ENCODE results near the gene CEACAM19.
A peak's percentile ranks its signal among the peaks of the same experiment; 100 is the strongest.

CEACAM19 gene

GRCh38 chr19:44684892-44685863 is 13.9 kb downstream of the CEACAM19 start:
- no peak for DNase-seq (ENCODE audit: low read depth in 1 of 2, low spot score in 1 of 2)
- TF ChIP-seq JUND (IDR thresholded peaks at IDR 0.05; ENCODE audit: low read depth), result no peak
- in situ Hi-C loops (cut with HindIII; ENCODE audit: low pct_unique_long_range_greater_than_20kb, low sequenced_read_pairs), result no loop called here

- TF ChIP-seq JUND (IDR thresholded peaks at IDR 0.05; ENCODE audit: low read depth), result no peak
- no peak for DNase-seq (ENCODE audit: low read depth in 1 of 2, low spot score in 1 of 2)
- in situ Hi-C loops (cut with HindIII; ENCODE audit: low pct_unique_long_range_greater_than_20kb, low sequenced_read_pairs), result no loop called here
Observed at GRCh38 chr19:44685877-44686276, 14.6 kb downstream of the CEACAM19 start.

GRCh38 chr19:44686896-44687295 is 15.6 kb downstream of the CEACAM19 start:
- in situ Hi-C loops (cut with HindIII; ENCODE audit: low pct_unique_long_range_greater_than_20kb, low sequenced_read_pairs), result no loop called here
- TF ChIP-seq JUND (IDR thresholded peaks at IDR 0.05; ENCODE audit: low read depth), result no peak
- DNase-seq (ENCODE audit: low read depth in 1 of 2, low spot score in 1 of 2), result no peak

GRCh38 chr19:44687888-44688287 is 16.6 kb downstream of the CEACAM19 start:
- no peak for DNase-seq (ENCODE audit: low read depth in 1 of 2, low spot score in 1 of 2)
- in situ Hi-C loops (cut with HindIII; ENCODE audit: low pct_unique_long_range_greater_than_20kb, low sequenced_read_pairs), result no loop called here

GRCh38 chr19:44689290-44690130 is 18.2 kb downstream of the CEACAM19 start:
- in situ Hi-C loops (cut with HindIII; ENCODE audit: low pct_unique_long_range_greater_than_20kb, low sequenced_read_pairs), result no loop called here
- peak in 1 of 2 experiments; percentile 68 for DNase-seq (ENCODE audit: low read depth in 1 of 2, low spot score in 1 of 2)

More at GRCh38 chr19:44687888-44688287, 16.6 kb downstream of the CEACAM19 start:
- no peak for TF ChIP-seq JUND (IDR thresholded peaks at IDR 0.05; ENCODE audit: low read depth)

GRCh38 chr19:44690131-44690440 is 18.8 kb downstream of the CEACAM19 start:
- in situ Hi-C loops (cut with HindIII; ENCODE audit: low pct_unique_long_range_greater_than_20kb, low sequenced_read_pairs), result no loop called here
- no peak for DNase-seq (ENCODE audit: low read depth in 1 of 2, low spot score in 1 of 2)
- no peak for TF ChIP-seq JUND (IDR thresholded peaks at IDR 0.05; ENCODE audit: low read depth)

More at GRCh38 chr19:44689290-44690130, 18.2 kb downstream of the CEACAM19 start:
- TF ChIP-seq JUND (IDR thresholded peaks at IDR 0.05; ENCODE audit: low read depth), result no peak

GRCh38 chr19:44692379-44692721 is 21.1 kb downstream of the CEACAM19 start:
- TF ChIP-seq JUND (IDR thresholded peaks at IDR 0.05; ENCODE audit: low read depth), result no peak
- in situ Hi-C loops (cut with HindIII; ENCODE audit: low pct_unique_long_range_greater_than_20kb, low sequenced_read_pairs), result no loop called here
- DNase-seq (ENCODE audit: low read depth in 1 of 2, low spot score in 1 of 2), result no peak

GRCh38 chr19:44694184-44694579 is 22.9 kb downstream of the CEACAM19 start:
- no peak for TF ChIP-seq JUND (IDR thresholded peaks at IDR 0.05; ENCODE audit: low read depth)
- in situ Hi-C loops (cut with HindIII; ENCODE audit: low pct_unique_long_range_greater_than_20kb, low sequenced_read_pairs), result no loop called here
- DNase-seq (ENCODE audit: low read depth in 1 of 2, low spot score in 1 of 2), result peak in 1 of 2 experiments; percentile 49

GRCh38 chr19:44696939-44697669 is 25.8 kb downstream of the CEACAM19 start:
- no peak for DNase-seq (ENCODE audit: low read depth in 1 of 2, low spot score in 1 of 2)
- in situ Hi-C loops (cut with HindIII; ENCODE audit: low pct_unique_long_range_greater_than_20kb, low sequenced_read_pairs), result no loop called here
- TF ChIP-seq JUND (IDR thresholded peaks at IDR 0.05; ENCODE audit: low read depth), result no peak

- TF ChIP-seq JUND (IDR thresholded peaks at IDR 0.05; ENCODE audit: low read depth), result no peak
- no peak for DNase-seq (ENCODE audit: low read depth in 1 of 2, low spot score in 1 of 2)
- in situ Hi-C loops (cut with HindIII; ENCODE audit: low pct_unique_long_range_greater_than_20kb, low sequenced_read_pairs), result no loop called here
Observed at GRCh38 chr19:44697670-44698034, 26.4 kb downstream of the CEACAM19 start.

- no peak for DNase-seq (ENCODE audit: low read depth in 1 of 2, low spot score in 1 of 2)
- TF ChIP-seq JUND (IDR thresholded peaks at IDR 0.05; ENCODE audit: low read depth), result no peak
Observed at GRCh38 chr19:44698492-44699201, 27.4 kb downstream of the CEACAM19 start, which contains the start of gene CEACAM16. Gene CEACAM16 (plus strand): TSS chr19:44699151. CDS start chr19:44701457, 2,306 bp downstream.

GRCh38 chr19:44700547-44700946 is 29.3 kb downstream of the CEACAM19 start:
- DNase-seq (ENCODE audit: low read depth in 1 of 2, low spot score in 1 of 2), result no peak
- in situ Hi-C loops (cut with HindIII; ENCODE audit: low pct_unique_long_range_greater_than_20kb, low sequenced_read_pairs), result no loop called here
- no peak for TF ChIP-seq JUND (IDR thresholded peaks at IDR 0.05; ENCODE audit: low read depth)

More at GRCh38 chr19:44698492-44699201, 27.4 kb downstream of the CEACAM19 start, which contains the start of gene CEACAM16:
- in situ Hi-C loops (cut with HindIII; ENCODE audit: low pct_unique_long_range_greater_than_20kb, low sequenced_read_pairs), result no loop called here
